Raji (cell line): ENCODE measurements around the gene IL34.

Source experiments
- POLR2A ChIP-seq: IDR thresholded peaks from 2 replicates; pipeline ENCODE4 v1.6.1; 2011; ENCODE audit warnings: low read depth, low read length, control low read depth; ENCODE audit not compliant: insufficient read depth

IL34 gene

DNA sequence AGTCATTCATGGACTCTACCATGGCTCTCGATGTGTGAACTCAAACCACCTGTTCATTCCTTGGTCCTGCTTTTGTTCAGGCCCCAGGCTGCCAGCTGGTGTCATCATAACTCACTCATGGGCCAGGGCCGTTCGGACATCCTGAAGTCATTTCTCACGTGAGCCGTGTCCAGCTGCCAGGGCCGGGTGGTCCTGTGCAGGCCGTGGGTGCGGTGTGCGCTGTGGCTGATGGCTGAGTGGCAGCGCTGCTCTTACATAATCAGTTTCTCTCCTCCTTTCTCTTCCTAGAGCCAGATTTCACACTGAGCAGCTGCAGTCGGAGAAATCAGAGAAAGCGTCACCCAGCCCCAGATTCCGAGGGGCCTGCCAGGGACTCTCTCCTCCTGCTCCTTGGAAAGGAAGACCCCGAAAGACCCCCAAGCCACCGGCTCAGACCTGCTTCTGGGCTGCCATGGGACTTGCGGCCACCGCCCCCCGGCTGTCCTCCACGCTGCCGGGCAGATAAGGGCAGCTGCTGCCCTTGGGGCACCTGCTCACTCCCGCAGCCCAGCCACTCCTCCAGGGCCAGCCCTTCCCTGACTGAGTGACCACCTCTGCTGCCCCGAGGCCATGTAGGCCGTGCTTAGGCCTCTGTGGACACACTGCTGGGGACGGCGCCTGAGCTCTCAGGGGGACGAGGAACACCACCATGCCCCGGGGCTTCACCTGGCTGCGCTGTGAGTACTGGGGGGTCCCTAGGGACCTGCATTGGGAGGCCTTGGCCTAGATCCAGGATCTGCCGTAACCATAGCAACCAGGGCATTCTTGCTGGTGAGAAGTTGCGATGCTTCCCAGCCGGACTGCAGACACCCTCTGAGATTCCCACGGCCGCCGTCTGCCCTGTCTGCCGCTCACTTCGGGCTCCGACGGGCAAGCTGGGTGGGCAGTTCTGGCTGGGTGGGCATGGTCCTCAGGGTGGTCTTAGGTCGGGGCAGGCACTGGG is at the start of gene IL34:
TSS of gene IL34 (plus strand) at position 300 of the 982 bp plus-strand sequence. CDS start at position 689, 389 bp downstream.
- no peak for TF ChIP-seq POLR2A

DNA sequence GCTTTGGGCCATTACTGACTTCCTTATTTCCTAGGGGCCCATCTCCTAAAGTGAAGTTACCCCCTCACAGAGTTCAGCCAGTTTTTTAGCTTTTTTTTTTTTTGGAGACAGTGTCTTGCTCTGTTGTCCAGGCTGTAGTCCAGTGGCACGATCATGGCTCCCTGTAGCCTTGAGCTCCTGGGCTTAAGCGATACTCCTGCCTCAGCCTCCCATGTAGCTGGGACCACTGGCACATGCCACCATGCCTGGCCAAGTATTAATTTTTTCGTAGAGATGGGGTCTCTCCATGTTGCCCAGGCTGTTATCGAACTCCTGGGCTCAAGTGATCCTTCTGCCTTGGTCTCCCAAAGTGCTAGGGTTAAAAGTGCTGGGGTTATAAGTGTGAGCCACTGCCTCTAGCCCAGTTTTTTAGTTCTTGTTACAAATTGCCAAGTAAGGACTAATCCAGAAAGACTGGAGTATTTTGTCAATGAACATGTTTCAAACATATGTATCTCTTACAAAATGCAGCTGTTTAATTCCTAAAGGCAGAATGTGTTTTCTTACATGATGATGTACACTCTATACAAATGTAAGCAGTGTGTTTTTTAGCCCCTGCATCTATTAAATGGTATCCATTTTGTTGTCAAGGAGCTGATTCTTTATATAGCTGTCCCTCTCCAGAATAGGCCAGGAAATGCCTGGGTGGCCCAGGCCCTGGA is 49.1 kb upstream of the IL34 start:
- no peak for TF ChIP-seq POLR2A

DNA sequence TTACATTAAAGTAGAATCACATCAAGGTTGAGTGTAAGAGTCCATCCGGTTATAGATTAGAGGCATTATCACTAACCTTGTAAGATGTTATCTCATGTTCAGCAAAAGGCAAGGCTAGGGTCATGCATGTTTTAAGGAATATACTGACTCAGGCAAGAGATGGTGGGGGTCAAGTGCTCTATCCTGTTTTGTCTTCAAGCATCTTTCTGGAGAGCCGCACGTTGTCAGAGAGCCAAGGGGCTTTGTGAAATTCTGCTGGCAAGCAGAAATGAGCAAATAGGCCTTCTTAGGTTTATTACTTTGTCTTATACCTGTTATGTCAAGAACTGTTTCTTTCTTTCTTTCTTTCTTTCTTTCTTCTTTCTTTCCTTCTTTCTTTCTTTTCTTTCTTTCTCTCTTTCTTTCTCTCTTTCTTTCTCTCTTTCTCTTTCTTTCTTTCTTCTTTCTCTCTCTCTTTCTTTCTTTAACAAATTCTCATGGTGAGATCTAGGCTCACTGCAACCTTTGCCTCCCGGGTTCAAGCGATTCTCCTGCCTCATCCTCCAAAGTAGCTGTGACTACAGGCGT is 47.3 kb upstream of the IL34 start:
- TF ChIP-seq POLR2A = no peak

DNA sequence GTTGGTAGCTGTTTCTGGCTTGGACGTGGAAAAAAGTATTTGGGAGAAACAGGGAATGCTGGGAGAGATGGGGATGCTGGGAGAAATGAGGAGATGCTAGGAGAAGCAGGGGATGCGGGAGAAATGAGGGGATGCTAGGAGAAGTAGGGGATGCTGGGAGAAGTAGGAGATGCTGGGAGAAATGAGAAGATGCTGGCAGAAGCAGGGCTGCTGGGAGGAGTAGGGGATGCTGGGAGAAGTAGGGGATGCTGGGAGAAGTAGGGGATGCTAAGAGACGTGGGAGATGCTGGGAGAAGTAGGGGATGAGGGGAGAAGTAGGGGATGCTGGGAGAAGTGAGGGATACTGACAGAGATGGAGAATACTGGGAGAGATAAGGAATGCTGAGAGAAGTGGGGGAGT is 45.6 kb upstream of the IL34 start:
- TF ChIP-seq POLR2A = no peak

DNA sequence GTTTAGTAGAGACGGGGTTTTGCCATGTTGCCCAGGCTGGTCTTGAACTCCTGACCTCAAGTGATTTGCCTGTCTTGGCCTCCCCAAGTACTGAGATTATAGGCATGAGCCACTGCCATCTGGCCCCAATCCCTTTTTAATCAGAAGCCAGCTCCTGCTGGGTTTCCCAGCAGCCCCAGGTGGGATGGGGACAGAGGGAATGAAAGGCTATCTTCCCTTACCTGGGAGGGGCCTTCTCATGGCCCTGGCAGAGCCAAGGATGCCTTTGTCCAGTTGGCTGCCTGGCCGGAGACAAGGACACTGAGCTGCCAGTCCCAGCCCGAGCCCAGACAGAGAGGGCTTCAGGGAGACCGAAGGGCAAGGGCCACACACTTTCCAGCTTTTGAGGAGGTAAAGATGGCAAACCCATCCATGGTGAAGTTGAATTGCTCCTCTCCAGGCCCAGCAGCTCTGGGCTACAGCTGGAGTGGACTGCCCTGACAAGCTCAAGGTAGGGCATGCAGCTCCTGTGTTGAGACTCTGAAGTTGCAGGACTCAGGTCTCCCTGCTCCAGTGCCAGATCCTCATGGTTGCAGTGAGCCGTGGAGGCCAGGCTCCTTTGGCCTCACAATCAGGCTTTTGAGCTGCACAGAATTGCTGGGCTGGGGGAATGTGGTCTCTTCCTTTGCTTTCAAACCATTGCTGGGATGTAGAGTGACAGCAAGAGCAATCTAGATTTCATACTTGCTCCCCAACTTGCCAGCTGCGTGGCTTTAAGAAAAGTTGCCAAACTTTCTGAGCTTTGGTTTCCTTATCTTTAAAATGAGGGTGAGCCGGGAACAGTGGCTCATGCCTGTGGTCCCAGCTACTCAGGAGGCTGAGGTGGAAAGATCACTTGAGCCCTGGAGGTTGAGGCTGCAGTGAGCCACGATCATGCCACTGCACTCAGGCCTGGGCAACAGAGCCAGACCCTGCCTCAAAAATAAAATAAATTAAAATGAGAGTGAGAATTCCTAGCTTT is 44.5 kb upstream of the IL34 start:
- no peak for TF ChIP-seq POLR2A

DNA sequence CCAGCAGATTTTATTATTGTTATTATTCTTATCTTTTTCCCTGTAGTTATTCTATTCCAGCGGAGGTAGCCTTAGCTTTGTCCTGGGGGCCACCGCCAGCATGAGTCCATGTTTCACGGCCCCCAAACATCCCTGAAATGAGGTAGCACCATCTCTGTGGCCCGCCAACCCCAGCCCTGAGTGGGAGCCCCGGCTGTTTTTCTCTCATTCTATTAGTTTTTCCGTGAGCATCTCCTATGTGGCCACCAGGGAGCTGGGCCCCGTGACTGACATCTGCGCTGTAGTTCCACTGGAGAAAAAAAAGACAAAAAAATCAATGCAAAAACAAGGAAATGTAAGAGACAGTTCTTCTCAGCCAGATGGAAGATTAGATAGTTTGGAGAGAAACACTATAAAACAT is 43.5 kb upstream of the IL34 start:
- no peak for TF ChIP-seq POLR2A

DNA sequence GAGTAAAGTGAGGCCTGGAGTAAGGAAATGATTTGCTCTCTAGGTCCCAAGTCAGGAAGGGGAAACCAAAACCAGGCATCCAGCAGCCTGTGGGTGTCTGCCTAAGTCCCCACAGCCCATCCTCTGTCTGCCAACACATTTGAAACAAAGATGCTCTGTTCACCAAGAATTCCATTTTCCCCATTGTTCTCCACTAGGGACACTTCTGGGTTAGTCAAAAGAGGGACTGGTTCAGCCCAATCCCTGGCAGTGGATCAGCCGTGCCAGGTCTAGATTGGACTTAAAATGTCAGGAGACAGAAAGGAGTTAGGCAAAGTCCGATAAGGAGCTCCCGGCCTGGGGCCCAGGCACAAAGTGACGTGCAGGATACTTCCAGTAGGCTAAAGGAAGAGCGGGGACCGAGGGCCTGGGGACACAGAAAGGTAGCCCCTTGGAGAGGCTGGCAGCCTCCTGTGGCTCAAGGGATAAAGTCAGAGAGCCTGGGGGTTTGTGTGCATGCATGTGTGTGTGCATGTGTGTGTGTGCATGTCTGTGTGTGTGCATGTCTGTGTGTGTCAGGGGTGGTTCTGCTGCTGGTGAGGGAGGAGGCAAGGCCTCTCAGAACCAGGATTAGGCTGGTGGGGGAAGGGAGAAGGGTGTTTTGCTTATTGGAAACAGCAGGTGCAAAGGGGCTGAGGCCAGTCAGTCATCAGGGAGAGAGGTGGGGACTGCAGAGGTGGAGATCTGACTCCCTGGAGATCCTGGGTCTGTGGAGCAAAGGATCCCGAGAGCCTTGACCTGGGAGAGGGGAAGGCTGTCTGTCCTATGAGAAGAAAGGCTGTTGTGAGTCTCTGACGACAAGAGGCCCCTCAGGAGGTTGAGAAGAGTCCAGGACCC is 41.7 kb upstream of the IL34 start:
- no peak for TF ChIP-seq POLR2A

DNA sequence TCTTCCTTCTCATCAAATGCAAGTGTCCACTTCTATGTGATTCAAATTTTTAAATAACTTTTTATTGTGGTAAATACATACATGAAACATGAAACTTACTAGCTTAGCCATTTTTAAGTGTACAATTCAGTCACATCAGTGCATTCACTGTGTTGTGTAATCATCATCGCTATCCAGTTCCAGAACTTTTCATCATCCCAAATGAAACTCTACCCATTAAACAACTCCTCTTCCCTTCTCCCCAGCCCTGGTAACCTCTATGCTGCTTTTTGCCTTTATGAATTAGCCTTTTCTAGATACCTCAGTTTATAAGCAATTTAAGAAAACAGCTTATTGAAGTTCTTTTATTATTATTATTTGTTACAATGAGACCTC is 41.1 kb upstream of the IL34 start:
- TF ChIP-seq POLR2A = no peak

DNA sequence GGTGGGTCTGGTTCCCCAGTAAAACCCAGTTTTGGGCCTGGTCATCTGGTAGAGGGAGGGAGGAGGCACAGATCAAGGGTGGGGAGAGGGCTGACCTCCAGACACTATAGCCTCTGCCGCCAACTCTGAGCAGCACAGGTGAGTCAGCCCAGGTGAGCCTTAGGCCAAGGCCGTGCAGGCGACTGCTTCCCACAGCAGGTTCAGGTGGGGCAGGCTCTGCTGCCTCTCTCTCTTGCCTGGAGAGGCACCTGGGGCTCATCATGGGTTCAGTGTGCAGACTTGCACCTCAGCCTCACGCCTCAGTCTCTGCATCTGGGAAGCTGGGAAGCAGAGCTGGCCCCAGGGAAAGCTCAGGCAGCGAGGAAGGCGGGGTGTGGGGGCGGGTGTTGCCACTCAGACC is 37.8 kb upstream of the IL34 start:
- no peak for TF ChIP-seq POLR2A

DNA sequence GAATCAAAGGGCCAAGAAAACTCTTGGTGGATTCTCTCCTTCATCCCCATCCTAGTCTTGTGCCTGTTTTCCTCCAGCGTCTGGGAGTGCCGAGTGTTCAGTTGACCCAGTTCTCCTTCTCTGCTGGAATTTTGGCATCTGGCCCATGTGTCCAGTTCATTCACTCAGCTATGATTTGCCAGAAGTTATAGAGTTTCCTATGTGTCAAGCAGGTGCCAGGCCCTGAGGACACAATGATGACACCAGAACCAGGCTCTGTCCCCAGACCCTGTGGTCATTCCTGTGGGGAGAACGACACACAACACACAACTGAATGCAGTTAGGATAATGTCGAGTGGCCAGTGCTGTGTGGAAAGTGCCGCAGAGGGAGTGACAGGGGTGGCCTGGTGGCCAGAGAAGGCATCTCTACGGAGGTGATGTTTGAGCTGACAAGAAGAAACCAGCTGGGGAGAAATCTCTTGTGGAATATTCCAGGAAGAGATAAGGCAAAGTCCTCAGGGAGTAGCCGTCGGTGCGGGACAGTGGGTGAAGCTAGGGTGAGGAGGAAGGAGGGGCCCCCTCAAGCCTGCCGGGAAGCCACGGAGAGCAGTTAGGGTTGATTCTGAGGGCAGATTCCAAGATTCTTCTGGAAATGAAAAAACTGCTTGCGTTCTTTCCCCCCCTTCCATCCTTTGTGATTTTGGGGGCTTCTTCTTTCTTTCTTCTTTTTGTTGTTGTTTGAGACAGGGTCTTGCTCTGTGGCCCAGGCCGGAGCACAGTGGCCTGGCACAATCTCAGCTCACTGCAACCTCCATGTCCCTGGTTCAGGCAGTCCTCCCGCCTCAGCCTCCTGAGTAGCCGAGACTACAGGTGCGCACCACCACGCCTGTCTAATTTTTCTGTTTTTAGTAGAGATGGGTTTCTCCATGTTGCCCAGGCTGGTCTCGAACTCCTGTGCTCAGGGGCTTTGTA is 35.8 kb upstream of the IL34 start:
- no peak for TF ChIP-seq POLR2A

DNA sequence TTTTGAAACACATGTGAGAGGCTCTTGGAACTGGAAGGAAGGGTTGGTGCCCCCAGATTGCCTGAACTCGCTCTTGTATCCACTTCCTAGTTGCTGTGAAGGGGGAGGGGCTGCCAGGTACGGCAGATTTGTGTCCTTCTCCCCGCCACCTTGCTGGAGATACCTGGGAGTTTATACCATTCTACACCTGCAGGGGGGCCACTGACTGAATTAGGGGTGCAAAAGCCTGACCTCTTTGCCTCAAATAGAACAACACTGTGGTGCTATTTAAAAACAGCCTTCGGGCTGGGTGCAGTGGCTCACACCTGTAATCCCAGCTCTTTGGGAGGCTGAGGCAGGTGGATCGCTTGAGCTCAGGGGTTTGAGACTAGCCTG is 35.1 kb upstream of the IL34 start:
- TF ChIP-seq POLR2A = no peak

DNA sequence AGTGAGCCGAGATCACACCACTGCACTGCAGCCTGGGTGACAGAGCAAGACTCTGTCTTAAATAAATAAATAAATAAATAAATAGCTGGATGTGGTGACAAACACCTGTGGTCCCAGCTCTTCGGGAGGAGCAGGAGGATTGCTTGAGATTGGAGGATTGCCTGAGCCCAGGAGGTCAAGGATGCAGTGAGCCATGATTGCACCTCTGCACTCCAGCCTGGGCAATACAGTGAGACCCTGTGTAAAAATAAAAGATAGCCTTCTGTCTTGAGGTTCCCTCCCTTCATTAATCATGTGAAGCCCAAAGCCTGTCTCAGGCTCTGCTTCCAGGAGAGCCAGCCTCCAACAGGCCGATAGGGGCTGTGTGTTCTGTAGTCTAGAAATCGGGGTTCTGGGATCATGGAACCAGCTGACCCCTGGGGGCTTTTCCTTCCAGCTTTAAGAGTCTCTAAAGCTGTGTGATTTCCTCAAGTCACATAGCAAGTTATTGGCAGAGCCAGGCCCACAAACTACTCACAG is 34.5 kb upstream of the IL34 start:
- no peak for TF ChIP-seq POLR2A
